Naive thymus-derived CD8-positive, alpha-beta T cell (primary cell): ENCODE results near the gene YPEL2. TPM values are rescaled to one million over a fixed set of nuclear protein-coding genes. Genes with fewer than 3 reads are reported as not detected.
A peak's percentile ranks its signal among the peaks of the same experiment; 100 is the strongest.

Experiments
- ATAC-seq, 2 donors: fragments of 150-1000 bp; cut with Tn5 transposase in 1 of 2; sonication (Bioruptor Pico), chemical (Tn5 transposase) in 1 of 2; 1 replicate in 1 of 2; 2 replicates in 1 of 2; pipeline ENCODE4 v1.10.0; 2021; ENCODE audit warnings: mild to moderate bottlenecking in 2 of 2, moderate library complexity in 2 of 2
- POLR2A ChIA-PET: fragments of 350-600 bp; sonication (Branson Sonifier 250); formaldehyde crosslinking; loops from one replicate; lab custom pipeline; 2021; ENCODE audit warnings: antibody characterized with exemption; lab: Charles Lee
- DNase-seq, 10 donors: peaks; one replicate each; pipeline versions ENCODE4 v3.0.0 to v3.0.0-alpha.2; 2020 to 2022
- H3K27ac Mint-ChIP-seq, 10 donors: one replicate each; pipeline ENCODE4 v1.8.0; 2020 to 2022; ENCODE audit warnings: mild to moderate bottlenecking in 10 of 10, mixed read lengths in 10 of 10, moderate library complexity in 4 of 10, inconsistent platforms in 1 of 10
- H3K27me3 Mint-ChIP-seq, 5 donors: one replicate each; pipeline ENCODE4 v1.8.0; 2021 to 2022; ENCODE audit warnings: mixed read lengths in 5 of 5
- H3K36me3 Mint-ChIP-seq, 3 donors: one replicate each; pipeline ENCODE4 v1.8.0; 2020 to 2022; ENCODE audit warnings: mixed read lengths in 3 of 3, mild to moderate bottlenecking in 2 of 3, inconsistent platforms in 1 of 3
- H3K4me1 Mint-ChIP-seq, 4 donors: one replicate each; pipeline ENCODE4 v1.8.0; 2021 to 2022; ENCODE audit warnings: mixed read lengths in 4 of 4
- H3K4me3 Mint-ChIP-seq, 10 donors: one replicate each; pipeline ENCODE4 v1.8.0; 2020 to 2022; ENCODE audit warnings: mild to moderate bottlenecking in 10 of 10, mixed read lengths in 10 of 10, moderate library complexity in 6 of 10, inconsistent platforms in 1 of 10
- H3K9me3 Mint-ChIP-seq, 9 donors: one replicate each; pipeline ENCODE4 v1.8.0; 2020 to 2022; ENCODE audit warnings: mixed read lengths in 9 of 9, mild to moderate bottlenecking in 3 of 9, inconsistent platforms in 1 of 9, moderate library complexity in 1 of 9
- polyA plus RNA-seq, 3 donors: library from polyadenylated mRNA; unstranded; fragments of 300-500 nt; fragmentation: Illumina TruSeq; gene quantifications; one replicate each; pipeline ENCODE4 v1.2.3, GENCODE V29; 2021
- total RNA-seq, 8 experiments: library from RNA in 2 of 8; stranded (reverse) in 2 of 8; gene quantifications; one replicate each; pipeline ENCODE4 v1.2.3 and lab custom pipeline; 2021 to 2026

The YPEL2 gene
- total and polyA plus RNA-seq, 5 experiments from 2014 or later: 22.0 to 75.0 (median 28.7) TPM

DNA sequence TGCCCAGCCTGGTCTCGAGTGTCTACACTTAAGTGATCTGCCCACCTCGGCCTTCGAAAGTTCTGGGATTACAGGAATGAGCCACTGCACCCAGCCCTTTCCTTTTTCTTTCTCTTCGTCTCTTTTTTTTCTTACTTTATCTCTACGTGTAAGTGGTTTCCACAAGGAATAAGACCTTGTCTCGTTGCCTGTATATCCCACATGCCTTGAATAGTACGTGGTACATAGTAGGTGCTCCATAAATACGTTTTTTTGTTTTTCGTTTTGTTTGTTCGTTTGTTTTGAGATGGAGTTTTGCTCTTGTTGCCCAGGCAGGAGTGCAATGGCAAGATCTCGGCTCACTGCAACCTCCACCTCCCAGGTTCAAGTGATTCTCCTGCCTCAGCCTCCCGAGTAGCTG, 86.0 kb downstream of the YPEL2 start:
- POLR2A ChIA-PET: interaction anchor here (0.6 kb wide), 1 partner anchor 25 kb away, joined by 5 read pairs; no protein-coding TSS in a partner anchor
- Mint-ChIP-seq H3K36me3 (no peaks in the 10 kb centered on the region), H3K4me3 (no peak overlapping the region), H3K9me3 (no peaks in the 10 kb centered on the region), H3K4me1 (peaks cover 17 to 37% (median 32%) of the 10 kb centered on the region in 4 donors), H3K27me3 (no peaks in the 10 kb centered on the region), H3K27ac (peak overlapping the region in 2 of 10 donors; percentile 12 to 77)
- ATAC-seq (no peak), DNase-seq (no peak)

DNA sequence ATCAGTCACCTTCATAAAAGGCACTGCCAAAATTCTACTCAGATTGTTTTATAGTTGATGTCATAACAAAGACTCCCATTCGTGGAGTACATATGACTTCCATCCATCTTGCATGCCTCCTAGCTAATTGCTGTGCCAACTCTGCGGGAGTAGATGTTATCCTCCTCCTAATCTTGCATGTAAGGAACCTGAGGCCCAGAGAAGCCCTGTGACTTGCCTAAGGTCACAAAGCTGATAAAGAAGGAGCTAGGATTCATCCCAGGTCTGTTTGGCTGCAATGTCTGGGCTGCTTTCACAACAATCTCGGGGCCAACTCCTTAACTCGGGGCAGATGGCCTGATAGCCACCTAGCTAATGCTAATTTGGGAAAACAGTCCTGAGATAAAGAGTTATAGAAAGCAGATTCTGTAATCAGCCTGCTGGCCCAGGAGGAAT, 87.3 kb downstream of the YPEL2 start:
- no peaks in the 10 kb centered on the region for H3K36me3 Mint-ChIP-seq
- H3K4me3 Mint-ChIP-seq: no peak overlapping the region
- H3K27ac Mint-ChIP-seq: peak overlapping the region in 2 of 10 donors; percentile 27 to 61
- ATAC-seq (no peak), DNase-seq (no peak)
- H3K27me3 Mint-ChIP-seq: no peaks in the 10 kb centered on the region
- POLR2A ChIA-PET: no interaction called here
- H3K9me3 Mint-ChIP-seq: no peaks in the 10 kb centered on the region
- peaks cover 15 to 27% (median 20%) of the 10 kb centered on the region in 4 donors for H3K4me1 Mint-ChIP-seq

DNA sequence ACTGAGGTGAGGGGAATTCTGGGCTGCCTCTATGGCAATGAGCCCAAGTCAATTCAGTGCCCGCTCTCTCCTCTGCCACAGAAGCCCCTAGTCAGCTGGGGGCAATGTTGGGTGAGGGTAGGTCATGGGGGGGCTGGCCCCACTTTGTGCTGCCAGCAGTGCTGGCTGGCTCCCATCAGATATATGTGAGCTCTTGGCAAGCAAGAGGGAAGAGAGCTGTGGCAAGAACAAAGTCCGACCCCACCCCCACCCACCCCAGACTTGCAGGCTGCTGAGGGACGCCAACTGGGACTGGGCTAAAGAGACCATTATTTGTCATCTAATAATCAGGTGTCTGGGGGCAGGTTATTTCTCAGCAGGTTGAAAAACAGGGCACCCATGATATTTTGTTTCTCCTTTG, 89.4 kb downstream of the YPEL2 start:
- no peaks in the 10 kb centered on the region for H3K9me3 Mint-ChIP-seq
- H3K36me3 Mint-ChIP-seq: no peaks in the 10 kb centered on the region
- no peak for ATAC-seq
- DNase-seq: no peak
- H3K4me1 Mint-ChIP-seq: peaks cover 5 to 13% (median 10%) of the 10 kb centered on the region in 4 donors
- POLR2A ChIA-PET: interaction anchor here (0.8 to 1.7 kb wide), 2 partner anchors 81 to 91 kb away, joined by 5 to 6 read pairs; no protein-coding TSS in a partner anchor
- H3K4me3 Mint-ChIP-seq: no peak overlapping the region
- H3K27me3 Mint-ChIP-seq: no peaks in the 10 kb centered on the region
- peak overlapping the region in 1 of 10 donors; percentile 40 for H3K27ac Mint-ChIP-seq

DNA sequence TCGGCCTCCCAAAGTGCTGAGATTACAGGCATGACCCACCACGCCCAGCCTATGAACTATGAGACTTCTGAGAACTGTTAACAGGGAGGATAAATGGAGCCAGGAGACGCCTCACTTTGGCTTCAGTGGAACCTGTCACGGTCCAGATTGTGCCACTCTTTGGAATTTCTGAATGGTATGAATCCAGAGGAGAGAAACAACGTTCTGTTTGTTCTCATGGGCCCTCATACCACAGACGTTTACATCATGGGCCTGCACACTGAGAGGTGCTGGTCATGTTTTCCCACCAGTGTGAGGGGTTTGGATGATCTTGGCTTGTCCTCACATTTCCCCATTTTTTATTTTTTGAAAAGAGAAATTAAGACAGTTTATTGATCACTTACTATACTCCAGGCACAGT, 90.3 kb downstream of the YPEL2 start:
- H3K4me3 Mint-ChIP-seq: no peak overlapping the region
- H3K27me3 Mint-ChIP-seq: no peaks in the 10 kb centered on the region
- POLR2A ChIA-PET: no interaction called here
- no peak for ATAC-seq
- no peaks in the 10 kb centered on the region for H3K9me3 Mint-ChIP-seq
- H3K4me1 Mint-ChIP-seq: peaks cover 0 to 7% (median 5%) of the 10 kb centered on the region in 4 donors
- DNase-seq: no peak
- H3K27ac Mint-ChIP-seq: no peak overlapping the region
- H3K36me3 Mint-ChIP-seq: no peaks in the 10 kb centered on the region

DNA sequence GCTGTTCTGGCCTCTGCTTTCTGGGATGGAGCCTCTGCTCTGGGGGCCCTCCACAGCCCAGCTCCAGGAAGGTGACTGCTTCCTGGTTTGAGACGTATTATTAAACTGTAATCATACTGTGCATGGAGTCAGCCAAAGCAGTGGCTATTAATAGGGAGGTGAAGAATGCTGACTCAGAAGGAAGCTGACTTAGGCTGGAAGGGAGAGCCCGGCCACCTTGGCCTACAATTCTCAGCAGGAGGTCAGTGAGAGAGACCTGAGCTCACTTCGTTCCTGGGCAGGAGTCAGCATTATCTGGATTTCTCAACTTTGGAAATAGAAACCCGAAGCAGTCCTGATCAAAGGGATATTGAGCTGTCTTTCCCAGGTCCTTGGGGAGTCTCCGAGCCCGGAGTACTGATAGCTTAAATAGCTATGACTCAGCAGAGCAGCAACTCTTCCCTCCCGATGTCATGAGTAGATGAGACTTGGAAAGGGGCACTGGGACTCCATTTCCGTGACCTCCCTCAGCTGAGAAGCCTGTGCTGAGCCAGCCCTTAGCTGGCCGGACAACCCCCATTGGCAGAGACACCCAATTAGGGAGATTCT, 91.8 kb downstream of the YPEL2 start:
- Mint-ChIP-seq H3K4me3 (no peak overlapping the region), H3K9me3 (no peaks in the 10 kb centered on the region), H3K27me3 (no peaks in the 10 kb centered on the region), H3K27ac (no peak overlapping the region), H3K4me1 (peaks cover 3 to 13% (median 9%) of the 10 kb centered on the region in 4 donors), H3K36me3 (no peaks in the 10 kb centered on the region)
- ATAC-seq (no peak), DNase-seq (no peak)
- POLR2A ChIA-PET: interaction anchor here (0.7 to 5.0 kb wide), 4 partner anchors 9 to 92 kb away, joined by 3 to 46 read pairs (median 4); partner anchors contain the start of gene YPEL2

DNA sequence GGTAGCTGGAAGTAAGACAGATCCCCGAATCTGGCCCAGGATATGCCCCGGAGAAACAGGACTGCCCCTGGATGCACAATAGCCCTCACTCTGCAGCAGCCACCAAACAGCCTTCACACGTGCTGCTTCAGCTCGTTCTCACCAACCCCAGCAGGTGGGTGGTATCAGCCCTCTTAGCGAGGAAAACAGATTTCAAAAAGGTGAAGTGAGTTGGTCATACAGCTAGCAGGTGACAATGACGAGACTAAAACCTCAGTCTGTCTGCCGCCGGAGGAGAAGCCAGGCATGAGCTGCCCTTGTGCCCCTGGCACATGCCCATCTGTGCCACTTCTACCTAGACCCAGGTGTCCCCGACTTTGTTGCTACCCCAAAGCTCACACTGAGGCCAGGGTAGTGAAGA, 92.4 kb downstream of the YPEL2 start:
- peak overlapping the region in 3 of 10 donors; percentile 14 to 60 (median 29) for H3K27ac Mint-ChIP-seq
- no peaks in the 10 kb centered on the region for H3K36me3 Mint-ChIP-seq
- H3K9me3 Mint-ChIP-seq: no peaks in the 10 kb centered on the region
- H3K4me3 Mint-ChIP-seq: no peak overlapping the region
- H3K27me3 Mint-ChIP-seq: no peaks in the 10 kb centered on the region
- no peak for DNase-seq
- POLR2A ChIA-PET: interaction anchor here (1.7 to 5.0 kb wide), 2 partner anchors 21 to 93 kb away, joined by 3 to 46 read pairs; partner anchors contain the start of gene YPEL2
- peaks cover 3 to 13% (median 9%) of the 10 kb centered on the region in 4 donors for H3K4me1 Mint-ChIP-seq
- ATAC-seq: no peak

DNA sequence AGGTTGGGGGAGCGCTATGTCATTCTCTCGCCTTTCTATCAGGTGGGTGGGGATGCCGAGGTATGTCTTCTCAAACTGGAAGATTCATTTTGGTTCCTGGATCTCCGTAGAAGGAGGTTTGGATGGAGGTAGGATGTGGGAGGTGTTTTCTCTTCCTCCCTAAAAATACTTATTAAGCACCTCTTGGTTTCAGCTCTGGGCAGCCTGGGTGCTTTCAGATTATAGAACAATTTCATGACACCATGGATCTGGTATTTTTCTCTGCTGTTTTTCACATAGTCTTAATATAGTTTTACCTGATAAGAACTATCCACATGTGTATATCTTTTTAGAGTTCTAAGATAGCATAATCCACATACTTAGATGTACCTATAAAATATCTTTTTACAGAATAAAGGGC, 92.9 kb downstream of the YPEL2 start:
- Mint-ChIP-seq H3K36me3 (no peaks in the 10 kb centered on the region), H3K27me3 (no peaks in the 10 kb centered on the region), H3K27ac (peak overlapping the region in 3 of 10 donors; percentile 14 to 60 (median 29)), H3K4me1 (peaks cover 3 to 13% (median 9%) of the 10 kb centered on the region in 4 donors), H3K4me3 (no peak overlapping the region), H3K9me3 (no peaks in the 10 kb centered on the region)
- DNase-seq (no peak), ATAC-seq (no peak)
- POLR2A ChIA-PET: interaction anchor here (1.7 to 5.0 kb wide), 3 partner anchors 9 to 93 kb away, joined by 3 to 46 read pairs (median 4); partner anchors contain the start of gene YPEL2

DNA sequence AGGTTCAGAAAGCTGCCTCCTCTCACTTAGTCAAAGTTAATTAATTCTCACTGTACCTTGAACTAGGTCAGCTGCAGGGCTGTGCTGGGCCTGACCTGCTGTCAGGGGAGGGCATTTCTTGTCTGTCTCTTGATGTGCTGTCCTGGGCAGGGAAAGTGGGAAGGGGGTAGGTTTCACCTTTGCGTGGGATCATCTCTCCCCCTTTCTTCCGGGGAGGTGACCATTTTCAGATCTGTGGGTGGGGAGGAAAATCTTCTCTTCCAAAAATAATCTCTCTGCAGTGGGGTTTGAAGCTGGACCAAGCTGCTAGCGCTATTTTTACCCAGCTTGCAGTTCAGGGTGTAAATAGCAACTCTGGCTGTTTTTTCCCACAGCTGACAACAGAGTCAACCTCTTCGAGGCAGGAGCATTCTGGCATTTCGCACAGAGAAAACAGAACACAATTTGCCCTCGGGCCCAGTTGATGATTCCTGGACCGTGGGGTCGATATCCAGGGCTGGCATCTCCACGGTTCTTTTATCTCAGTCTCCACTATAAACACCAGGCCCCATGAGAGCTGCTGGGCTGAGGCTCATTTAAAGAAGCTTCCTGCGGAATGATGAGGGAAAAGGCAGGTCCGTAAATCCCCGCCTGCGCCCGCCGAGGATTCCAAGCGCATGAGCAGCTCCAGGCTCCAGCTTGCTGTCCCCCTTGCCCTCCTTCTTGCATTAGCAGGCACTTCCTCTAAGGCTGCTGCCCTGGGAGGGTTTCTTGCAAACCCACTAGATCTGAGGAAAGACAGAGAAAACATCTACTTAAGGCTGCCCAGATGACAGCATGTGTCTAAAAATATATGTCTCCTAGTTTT, 93.9 kb downstream of the YPEL2 start:
- Mint-ChIP-seq H3K4me1 (peaks cover 1 to 13% (median 9%) of the 10 kb centered on the region in 4 donors), H3K27ac (no peak overlapping the region), H3K4me3 (no peak overlapping the region), H3K36me3 (no peaks in the 10 kb centered on the region), H3K27me3 (no peaks in the 10 kb centered on the region), H3K9me3 (no peaks in the 10 kb centered on the region)
- DNase-seq (no peak), ATAC-seq (no peak)
- POLR2A ChIA-PET: interaction anchor here (1.7 to 5.0 kb wide), 2 partner anchors 10 to 94 kb away, joined by 4 to 46 read pairs; partner anchors contain the start of gene YPEL2

DNA sequence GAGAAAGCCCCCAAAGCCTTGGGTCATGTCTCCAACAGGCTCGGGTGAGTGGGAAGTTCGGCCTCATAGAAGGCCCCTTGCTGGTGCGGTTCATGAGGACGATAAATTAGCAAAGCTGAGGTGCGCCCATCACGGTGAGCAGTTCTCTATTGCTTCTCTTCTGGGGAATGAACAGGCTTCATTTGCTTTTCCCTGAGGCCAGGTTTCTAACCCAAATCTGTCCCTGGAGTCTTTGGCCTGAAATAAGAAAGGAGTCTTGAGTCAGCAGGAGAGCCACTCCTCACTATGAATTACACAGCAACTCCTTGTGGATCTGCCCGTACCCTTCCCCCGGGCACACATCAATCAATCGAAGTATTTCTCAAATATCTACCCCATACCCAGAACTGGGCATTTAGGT, 94.6 kb downstream of the YPEL2 start:
- Mint-ChIP-seq H3K27ac (peak overlapping the region in 1 of 10 donors; percentile 60), H3K9me3 (no peaks in the 10 kb centered on the region)
- POLR2A ChIA-PET: interaction anchor here (0.6 to 5.0 kb wide), 3 partner anchors 11 to 95 kb away, joined by 3 to 46 read pairs (median 4); partner anchors contain the start of gene YPEL2

DNA sequence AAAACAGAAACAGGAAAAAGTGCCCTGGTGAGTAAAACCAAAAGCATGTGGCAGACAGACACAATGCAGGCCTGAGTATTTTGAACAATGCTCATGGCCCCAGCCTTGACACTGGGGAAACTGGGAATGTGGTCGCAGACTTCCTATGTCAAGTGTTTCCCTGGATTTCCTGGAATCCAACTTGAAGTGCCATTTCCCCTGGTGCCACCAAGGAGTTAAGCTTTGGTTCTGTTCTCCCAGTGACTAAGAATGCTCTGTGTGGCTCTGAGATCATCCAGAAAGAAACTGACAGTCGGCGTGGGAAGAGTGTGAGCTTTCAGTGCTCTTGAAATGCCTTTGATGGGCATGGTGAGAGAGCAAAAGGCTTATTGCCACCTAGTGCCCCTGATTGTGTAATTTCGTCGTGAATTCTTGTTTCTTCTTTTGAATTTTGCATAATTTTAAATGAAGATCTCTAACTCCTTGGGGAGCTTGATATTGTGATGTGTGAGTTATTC, 96.0 kb downstream of the YPEL2 start:
- peaks cover 1 to 13% (median 9%) of the 10 kb centered on the region in 4 donors for H3K4me1 Mint-ChIP-seq
- ATAC-seq (peak; percentile 53 to 70), DNase-seq (peak in 3 of 10 donors; percentile 7 to 38 (median 34))
- H3K27me3 Mint-ChIP-seq: peaks cover 0 to 3% (median 0%) of the 10 kb centered on the region in 5 donors
- POLR2A ChIA-PET: interaction anchor here (0.8 to 5.0 kb wide), 6 partner anchors 50 to 117 kb away, joined by 3 to 46 read pairs (median 5); partner anchors contain the start of gene YPEL2
- H3K4me3 Mint-ChIP-seq: no peak overlapping the region
- peak overlapping the region in 4 of 10 donors; percentile 3 to 67 (median 34) for H3K27ac Mint-ChIP-seq
- H3K9me3 Mint-ChIP-seq: peaks cover 0 to 11% (median 3%) of the 10 kb centered on the region in 9 donors
- H3K36me3 Mint-ChIP-seq: peaks cover 0 to 6% (median 2%) of the 10 kb centered on the region in 3 donors

More for the DNA sequence above, 94.6 kb downstream of the YPEL2 start:
- DNase-seq (no peak), ATAC-seq (no peak)
- no peaks in the 10 kb centered on the region for H3K36me3 Mint-ChIP-seq
- H3K4me1 Mint-ChIP-seq: peaks cover 1 to 13% (median 9%) of the 10 kb centered on the region in 4 donors
- H3K27me3 Mint-ChIP-seq: no peaks in the 10 kb centered on the region
- H3K4me3 Mint-ChIP-seq: no peak overlapping the region

DNA sequence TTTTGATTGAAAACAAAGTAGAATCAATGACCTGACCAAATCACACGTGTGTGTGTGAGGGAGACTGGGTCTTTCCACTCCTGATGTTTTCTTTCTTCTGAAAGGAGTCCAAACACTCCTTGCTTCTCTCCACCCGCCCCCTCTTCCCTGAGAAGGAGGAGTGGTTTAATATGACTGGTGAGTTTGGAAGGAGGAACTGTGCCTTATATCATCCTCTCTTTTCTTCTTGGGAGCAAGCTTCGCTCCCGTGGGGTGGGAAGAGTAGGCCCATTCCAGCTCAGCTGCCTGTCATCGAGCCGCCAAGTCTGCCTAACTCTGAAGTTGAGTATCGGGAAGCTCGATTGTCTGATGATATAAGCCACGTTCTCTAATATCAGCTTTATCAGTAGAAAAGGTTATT, 96.5 kb downstream of the YPEL2 start:
- H3K4me1 Mint-ChIP-seq: peaks cover under 1 to 13% (median 10%) of the 10 kb centered on the region in 4 donors
- H3K27me3 Mint-ChIP-seq: peaks cover 0 to 3% (median 0%) of the 10 kb centered on the region in 5 donors
- peak overlapping the region in 1 of 10 donors; percentile 15 for H3K27ac Mint-ChIP-seq
- H3K36me3 Mint-ChIP-seq: peaks cover 0 to 10% (median 2%) of the 10 kb centered on the region in 3 donors
- no peak for ATAC-seq
- peaks cover 0 to 16% (median 3%) of the 10 kb centered on the region in 9 donors for H3K9me3 Mint-ChIP-seq
- DNase-seq: no peak
- no peak overlapping the region for H3K4me3 Mint-ChIP-seq
- POLR2A ChIA-PET: interaction anchor here (0.8 to 5.0 kb wide), 6 partner anchors 51 to 117 kb away, joined by 3 to 46 read pairs (median 5); partner anchors contain the start of gene YPEL2
